ENCODE results near the gene TNK2.
"Not testable (repeated sequence)": the region's sequence is repeated elsewhere in the genome, so short reads cannot be mapped to it uniquely, and the experiment has no call there.

DNA sequence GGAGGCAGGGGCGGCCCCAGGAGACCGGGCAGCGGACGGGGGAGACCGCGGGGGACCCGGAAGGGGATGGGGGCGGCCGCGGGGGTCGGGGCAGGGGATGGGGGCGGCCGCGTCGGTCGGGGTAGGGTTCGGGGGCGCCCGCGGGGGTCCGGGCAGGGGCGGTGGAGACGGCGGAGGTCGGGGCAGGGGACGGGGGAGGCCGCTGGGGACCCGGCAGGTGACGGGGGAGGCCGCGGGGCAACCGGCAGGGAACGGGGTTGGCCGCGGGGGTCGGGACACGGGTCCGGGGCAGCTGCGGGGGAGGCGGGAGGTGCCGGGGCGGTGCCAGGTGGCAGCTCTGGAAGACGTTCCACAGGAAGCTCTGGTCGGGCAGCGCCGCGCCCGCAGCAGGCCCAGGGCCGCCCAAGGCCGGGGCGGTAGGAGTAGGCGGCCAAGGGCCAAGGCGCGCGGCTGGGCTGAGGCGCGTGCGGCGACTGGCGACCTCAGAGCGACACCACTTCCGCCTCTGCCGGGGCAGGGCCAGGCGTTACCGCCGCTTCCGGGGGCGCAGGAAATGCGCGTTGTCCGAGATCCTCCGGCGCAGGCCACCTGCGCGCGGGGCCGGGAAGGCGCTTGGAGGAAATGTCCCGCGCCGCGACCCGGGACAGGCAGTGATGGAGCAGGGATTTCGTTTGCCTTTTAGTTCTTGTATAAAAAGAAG lies 45.9 kb upstream of the TNK2 start:
- TF ChIP-seq, protein P1, sequence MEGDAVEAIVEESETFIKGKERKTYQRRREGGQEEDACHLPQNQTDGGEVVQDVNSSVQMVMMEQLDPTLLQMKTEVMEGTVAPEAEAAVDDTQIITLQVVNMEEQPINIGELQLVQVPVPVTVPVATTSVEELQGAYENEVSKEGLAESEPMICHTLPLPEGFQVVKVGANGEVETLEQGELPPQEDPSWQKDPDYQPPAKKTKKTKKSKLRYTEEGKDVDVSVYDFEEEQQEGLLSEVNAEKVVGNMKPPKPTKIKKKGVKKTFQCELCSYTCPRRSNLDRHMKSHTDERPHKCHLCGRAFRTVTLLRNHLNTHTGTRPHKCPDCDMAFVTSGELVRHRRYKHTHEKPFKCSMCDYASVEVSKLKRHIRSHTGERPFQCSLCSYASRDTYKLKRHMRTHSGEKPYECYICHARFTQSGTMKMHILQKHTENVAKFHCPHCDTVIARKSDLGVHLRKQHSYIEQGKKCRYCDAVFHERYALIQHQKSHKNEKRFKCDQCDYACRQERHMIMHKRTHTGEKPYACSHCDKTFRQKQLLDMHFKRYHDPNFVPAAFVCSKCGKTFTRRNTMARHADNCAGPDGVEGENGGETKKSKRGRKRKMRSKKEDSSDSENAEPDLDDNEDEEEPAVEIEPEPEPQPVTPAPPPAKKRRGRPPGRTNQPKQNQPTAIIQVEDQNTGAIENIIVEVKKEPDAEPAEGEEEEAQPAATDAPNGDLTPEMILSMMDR (IDR thresholded peaks at IDR 0.05; ENCODE audit: low read length): not testable (repeated sequence)
- not testable (repeated sequence) for TF ChIP-seq EZH2 (IDR thresholded peaks at IDR 0.05; ENCODE audit: borderline replicate concordance, low read length)
